HEK293 (cell line): Measurements from ENCODE around the gene SLC26A8.

Source experiments
- BCL6B ChIP-seq: fragments of 450-650 bp; formaldehyde crosslinking; IDR thresholded peaks from 2 replicates; pipeline ENCODE4 v1.5.1; 2017; ENCODE audit warnings: missing biosample characterization, missing genetic modification characterization
- SCRT2 ChIP-seq: fragments of 450-650 bp; formaldehyde crosslinking; IDR thresholded peaks from 2 replicates; pipeline ENCODE4 v1.5.1; 2016; ENCODE audit warnings: missing biosample characterization, missing genetic modification characterization
- WT1 ChIP-seq: fragments of 450-650 bp; formaldehyde crosslinking; IDR thresholded peaks from 2 replicates; pipeline ENCODE4 v1.5.1; 2016; ENCODE audit warnings: missing biosample characterization, missing genetic modification characterization
- YY2 ChIP-seq: fragments of 450-650 bp; formaldehyde crosslinking; IDR thresholded peaks from 2 replicates; pipeline ENCODE4 v1.5.1; 2016; ENCODE audit warnings: missing biosample characterization, missing genetic modification characterization
- ZBTB17 ChIP-seq: fragments of 450-650 bp; formaldehyde crosslinking; IDR thresholded peaks from 2 replicates; pipeline ENCODE4 v1.5.1; 2016; ENCODE audit warnings: missing biosample characterization, missing genetic modification characterization
- ZBTB21 ChIP-seq: fragments of 450-650 bp; formaldehyde crosslinking; IDR thresholded peaks from 2 replicates; pipeline ENCODE4 v1.5.1; 2017; ENCODE audit warnings: missing biosample characterization, missing genetic modification characterization
- ZFP69B ChIP-seq: fragments of 450-650 bp; formaldehyde crosslinking; IDR thresholded peaks from 2 replicates; pipeline ENCODE4 v1.5.1; 2016; ENCODE audit warnings: missing biosample characterization, missing genetic modification characterization
- ZIC2 ChIP-seq: fragments of 450-650 bp; formaldehyde crosslinking; IDR thresholded peaks from 2 replicates; pipeline ENCODE4 v1.5.1; 2016; ENCODE audit warnings: missing biosample characterization, missing genetic modification characterization
- ZNF112 ChIP-seq: fragments of 450-650 bp; formaldehyde crosslinking; IDR thresholded peaks from 2 replicates; pipeline ENCODE4 v1.5.0; 2017; ENCODE audit warnings: missing biosample characterization, missing genetic modification characterization
- ZNF132 ChIP-seq: fragments of 450-650 bp; formaldehyde crosslinking; IDR thresholded peaks from 2 replicates; pipeline ENCODE4 v1.5.1; 2017; ENCODE audit warnings: missing biosample characterization, missing genetic modification characterization, borderline replicate concordance
- ZNF174 ChIP-seq: fragments of 450-650 bp; formaldehyde crosslinking; IDR thresholded peaks from 2 replicates; pipeline ENCODE4 v1.5.0; 2017; ENCODE audit warnings: missing biosample characterization, mild to moderate bottlenecking, missing genetic modification characterization
- ZNF239 ChIP-seq: fragments of 450-650 bp; formaldehyde crosslinking; IDR thresholded peaks from 2 replicates; pipeline ENCODE4 v1.5.1; 2016; ENCODE audit warnings: missing biosample characterization, missing genetic modification characterization
- ZNF24 ChIP-seq: fragments of 450-650 bp; formaldehyde crosslinking; IDR thresholded peaks from 2 replicates; pipeline ENCODE4 v1.5.1; 2016; ENCODE audit warnings: missing biosample characterization, missing genetic modification characterization
- ZNF274 ChIP-seq, 2 experiments: fragments of 200-500 bp in 1 of 2; fragments of 450-650 bp in 1 of 2; sonication (Bioruptor generic) in 1 of 2; formaldehyde crosslinking in 1 of 2; IDR thresholded peaks; 2 replicates each; pipeline versions ENCODE4 v1.5.1 to v1.6.1; 2014 to 2016; ENCODE audit warnings: borderline replicate concordance in 1 of 2, inconsistent platforms in 1 of 2, low read length in 1 of 2, missing biosample characterization in 1 of 2, missing genetic modification characterization in 1 of 2
- ZNF354C ChIP-seq: fragments of 450-650 bp; formaldehyde crosslinking; IDR thresholded peaks from 2 replicates; pipeline ENCODE4 v1.5.1; 2016; ENCODE audit warnings: missing biosample characterization, missing genetic modification characterization, low read depth, borderline replicate concordance
- ZNF366 ChIP-seq: fragments of 450-650 bp; formaldehyde crosslinking; conservative IDR thresholded peaks from 2 replicates; pipeline ENCODE4 v1.5.1; 2016; ENCODE audit warnings: missing biosample characterization, missing genetic modification characterization
- ZNF449 ChIP-seq: fragments of 450-650 bp; formaldehyde crosslinking; IDR thresholded peaks from 2 replicates; pipeline ENCODE4 v1.5.1; 2017; ENCODE audit warnings: missing biosample characterization, mild to moderate bottlenecking, missing genetic modification characterization, moderate library complexity
- ZNF530 ChIP-seq: fragments of 450-650 bp; formaldehyde crosslinking; IDR thresholded peaks from 2 replicates; pipeline ENCODE4 v1.5.1; 2016; ENCODE audit warnings: low read depth, missing biosample characterization, missing genetic modification characterization
- ZNF558 ChIP-seq: fragments of 450-650 bp; formaldehyde crosslinking; IDR thresholded peaks from 2 replicates; pipeline ENCODE4 v1.5.1; 2016; ENCODE audit warnings: missing biosample characterization, missing genetic modification characterization
- ZNF560 ChIP-seq: fragments of 450-650 bp; formaldehyde crosslinking; IDR thresholded peaks from 2 replicates; pipeline ENCODE4 v1.5.1; 2017; ENCODE audit warnings: missing biosample characterization, missing genetic modification characterization, borderline replicate concordance
- ZNF777 ChIP-seq: fragments of 450-650 bp; formaldehyde crosslinking; IDR thresholded peaks from 2 replicates; pipeline ENCODE4 v1.5.1; 2017; ENCODE audit warnings: missing biosample characterization, missing genetic modification characterization, borderline replicate concordance
- ZNF785 ChIP-seq: fragments of 450-650 bp; formaldehyde crosslinking; IDR thresholded peaks from 2 replicates; pipeline ENCODE4 v1.5.1; 2016; ENCODE audit warnings: missing biosample characterization, missing genetic modification characterization
- ZXDB ChIP-seq: fragments of 450-650 bp; formaldehyde crosslinking; IDR thresholded peaks from 2 replicates; pipeline ENCODE4 v1.5.1; 2016; ENCODE audit warnings: missing biosample characterization, missing genetic modification characterization
- TF ChIP-seq, protein P1 (sequence below): fragments of 450-650 bp; formaldehyde crosslinking; IDR thresholded peaks from 2 replicates; pipeline ENCODE4 v1.5.1; 2016; ENCODE audit warnings: missing biosample characterization, missing genetic modification characterization, low read depth
- TF ChIP-seq, protein P2 (sequence below): fragments of 450-650 bp; formaldehyde crosslinking; IDR thresholded peaks from 2 replicates; pipeline ENCODE4 v1.5.1; 2016; ENCODE audit warnings: missing biosample characterization, missing genetic modification characterization
- TF ChIP-seq, protein P3 (sequence below): fragments of 450-650 bp; formaldehyde crosslinking; IDR thresholded peaks from 2 replicates; pipeline ENCODE4 v1.5.1; 2016; ENCODE audit warnings: missing biosample characterization, missing genetic modification characterization
- TF ChIP-seq, protein P4 (sequence below): fragments of 450-650 bp; IDR thresholded peaks from 2 replicates; pipeline ENCODE4 v1.5.1; 2018; ENCODE audit warnings: missing biosample characterization, mild to moderate bottlenecking, missing genetic modification characterization
- TF ChIP-seq, protein P5 (sequence below): fragments of 450-650 bp; formaldehyde crosslinking; IDR thresholded peaks from 2 replicates; pipeline ENCODE4 v1.5.1; 2016; ENCODE audit warnings: missing biosample characterization, missing genetic modification characterization

SLC26A8 gene

GRCh38 chr6:36027501-36028087 lies 3.2 kb upstream of the SLC26A8 start, which contains the start of gene MAPK14 (continued):
- TF ChIP-seq ZNF449 (tag by site-specific recombination) = no peak; the same call in 1 of the 2 replicates
- TF ChIP-seq YY2 = no peak
- TF ChIP-seq ZXDB (tag by site-specific recombination) = peak; percentile 92
- TF ChIP-seq, protein P1, sequence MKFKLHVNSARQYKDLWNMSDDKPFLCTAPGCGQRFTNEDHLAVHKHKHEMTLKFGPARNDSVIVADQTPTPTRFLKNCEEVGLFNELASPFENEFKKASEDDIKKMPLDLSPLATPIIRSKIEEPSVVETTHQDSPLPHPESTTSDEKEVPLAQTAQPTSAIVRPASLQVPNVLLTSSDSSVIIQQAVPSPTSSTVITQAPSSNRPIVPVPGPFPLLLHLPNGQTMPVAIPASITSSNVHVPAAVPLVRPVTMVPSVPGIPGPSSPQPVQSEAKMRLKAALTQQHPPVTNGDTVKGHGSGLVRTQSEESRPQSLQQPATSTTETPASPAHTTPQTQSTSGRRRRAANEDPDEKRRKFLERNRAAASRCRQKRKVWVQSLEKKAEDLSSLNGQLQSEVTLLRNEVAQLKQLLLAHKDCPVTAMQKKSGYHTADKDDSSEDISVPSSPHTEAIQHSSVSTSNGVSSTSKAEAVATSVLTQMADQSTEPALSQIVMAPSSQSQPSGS (tag by site-specific recombination) = no peak
- TF ChIP-seq ZFP69B (tag by site-specific recombination) = no peak
- TF ChIP-seq SCRT2 (tag by site-specific recombination) = no peak
- no peak for TF ChIP-seq ZNF530 (tag by site-specific recombination)
- TF ChIP-seq ZNF785 (tag by site-specific recombination) = no peak
- TF ChIP-seq ZNF239 = no peak
- TF ChIP-seq, protein P2, sequence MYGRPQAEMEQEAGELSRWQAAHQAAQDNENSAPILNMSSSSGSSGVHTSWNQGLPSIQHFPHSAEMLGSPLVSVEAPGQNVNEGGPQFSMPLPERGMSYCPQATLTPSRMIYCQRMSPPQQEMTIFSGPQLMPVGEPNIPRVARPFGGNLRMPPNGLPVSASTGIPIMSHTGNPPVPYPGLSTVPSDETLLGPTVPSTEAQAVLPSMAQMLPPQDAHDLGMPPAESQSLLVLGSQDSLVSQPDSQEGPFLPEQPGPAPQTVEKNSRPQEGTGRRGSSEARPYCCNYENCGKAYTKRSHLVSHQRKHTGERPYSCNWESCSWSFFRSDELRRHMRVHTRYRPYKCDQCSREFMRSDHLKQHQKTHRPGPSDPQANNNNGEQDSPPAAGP (tag by site-specific recombination) = peak; percentile 79; the same call in 1 of the 2 replicates
- TF ChIP-seq ZBTB21 (tag by site-specific recombination) = peak; percentile 50
- peak; percentile 87 for TF ChIP-seq ZBTB17 (tag by site-specific recombination)
- peak; percentile 64 for TF ChIP-seq ZNF24 (tag by site-specific recombination)
- TF ChIP-seq ZNF558 (tag by site-specific recombination) = no peak; the same call in 1 of the 2 replicates
- TF ChIP-seq ZNF560 (tag by site-specific recombination) = no peak
- TF ChIP-seq ZNF777 (tag by site-specific recombination) = no peak
- no peak for TF ChIP-seq ZNF354C (tag by site-specific recombination)
- TF ChIP-seq, protein P3, sequence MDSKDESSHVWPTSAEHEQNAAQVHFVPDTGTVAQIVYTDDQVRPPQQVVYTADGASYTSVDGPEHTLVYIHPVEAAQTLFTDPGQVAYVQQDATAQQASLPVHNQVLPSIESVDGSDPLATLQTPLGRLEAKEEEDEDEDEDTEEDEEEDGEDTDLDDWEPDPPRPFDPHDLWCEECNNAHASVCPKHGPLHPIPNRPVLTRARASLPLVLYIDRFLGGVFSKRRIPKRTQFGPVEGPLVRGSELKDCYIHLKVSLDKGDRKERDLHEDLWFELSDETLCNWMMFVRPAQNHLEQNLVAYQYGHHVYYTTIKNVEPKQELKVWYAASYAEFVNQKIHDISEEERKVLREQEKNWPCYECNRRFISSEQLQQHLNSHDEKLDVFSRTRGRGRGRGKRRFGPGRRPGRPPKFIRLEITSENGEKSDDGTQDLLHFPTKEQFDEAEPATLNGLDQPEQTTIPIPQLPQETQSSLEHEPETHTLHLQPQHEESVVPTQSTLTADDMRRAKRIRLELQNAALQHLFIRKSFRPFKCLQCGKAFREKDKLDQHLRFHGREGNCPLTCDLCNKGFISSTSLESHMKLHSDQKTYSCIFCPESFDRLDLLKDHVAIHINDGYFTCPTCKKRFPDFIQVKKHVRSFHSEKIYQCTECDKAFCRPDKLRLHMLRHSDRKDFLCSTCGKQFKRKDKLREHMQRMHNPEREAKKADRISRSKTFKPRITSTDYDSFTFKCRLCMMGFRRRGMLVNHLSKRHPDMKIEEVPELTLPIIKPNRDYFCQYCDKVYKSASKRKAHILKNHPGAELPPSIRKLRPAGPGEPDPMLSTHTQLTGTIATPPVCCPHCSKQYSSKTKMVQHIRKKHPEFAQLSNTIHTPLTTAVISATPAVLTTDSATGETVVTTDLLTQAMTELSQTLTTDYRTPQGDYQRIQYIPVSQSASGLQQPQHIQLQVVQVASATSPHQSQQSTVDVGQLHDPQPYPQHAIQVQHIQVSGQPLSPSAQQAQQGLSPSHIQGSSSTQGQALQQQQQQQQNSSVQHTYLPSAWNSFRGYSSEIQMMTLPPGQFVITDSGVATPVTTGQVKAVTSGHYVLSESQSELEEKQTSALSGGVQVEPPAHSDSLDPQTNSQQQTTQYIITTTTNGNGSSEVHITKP (tag by site-specific recombination) = peak; percentile 37; the same call in 1 of the 2 replicates
- TF ChIP-seq, protein P4, sequence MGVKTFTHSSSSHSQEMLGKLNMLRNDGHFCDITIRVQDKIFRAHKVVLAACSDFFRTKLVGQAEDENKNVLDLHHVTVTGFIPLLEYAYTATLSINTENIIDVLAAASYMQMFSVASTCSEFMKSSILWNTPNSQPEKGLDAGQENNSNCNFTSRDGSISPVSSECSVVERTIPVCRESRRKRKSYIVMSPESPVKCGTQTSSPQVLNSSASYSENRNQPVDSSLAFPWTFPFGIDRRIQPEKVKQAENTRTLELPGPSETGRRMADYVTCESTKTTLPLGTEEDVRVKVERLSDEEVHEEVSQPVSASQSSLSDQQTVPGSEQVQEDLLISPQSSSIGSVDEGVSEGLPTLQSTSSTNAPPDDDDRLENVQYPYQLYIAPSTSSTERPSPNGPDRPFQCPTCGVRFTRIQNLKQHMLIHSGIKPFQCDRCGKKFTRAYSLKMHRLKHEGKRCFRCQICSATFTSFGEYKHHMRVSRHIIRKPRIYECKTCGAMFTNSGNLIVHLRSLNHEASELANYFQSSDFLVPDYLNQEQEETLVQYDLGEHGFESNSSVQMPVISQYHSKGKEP = no peak; the same call in 1 of the 2 replicates
- no peak for TF ChIP-seq ZNF274 (IDR thresholded peaks at IDR 0.05; ENCODE audit: low read length)
- TF ChIP-seq ZNF274 (tag by site-specific recombination; IDR thresholded peaks at IDR 0.05; ENCODE audit: borderline replicate concordance) = no peak
- 0 out of 2 replicates have a peak, but pooled peaks have one; percentile 14 for TF ChIP-seq ZIC2 (tag by site-specific recombination)
- no peak for TF ChIP-seq ZNF174 (tag by site-specific recombination)
- no peak for TF ChIP-seq ZNF132 (tag by site-specific recombination)
- TF ChIP-seq WT1 = peak; percentile 60
- TF ChIP-seq, protein P5, sequence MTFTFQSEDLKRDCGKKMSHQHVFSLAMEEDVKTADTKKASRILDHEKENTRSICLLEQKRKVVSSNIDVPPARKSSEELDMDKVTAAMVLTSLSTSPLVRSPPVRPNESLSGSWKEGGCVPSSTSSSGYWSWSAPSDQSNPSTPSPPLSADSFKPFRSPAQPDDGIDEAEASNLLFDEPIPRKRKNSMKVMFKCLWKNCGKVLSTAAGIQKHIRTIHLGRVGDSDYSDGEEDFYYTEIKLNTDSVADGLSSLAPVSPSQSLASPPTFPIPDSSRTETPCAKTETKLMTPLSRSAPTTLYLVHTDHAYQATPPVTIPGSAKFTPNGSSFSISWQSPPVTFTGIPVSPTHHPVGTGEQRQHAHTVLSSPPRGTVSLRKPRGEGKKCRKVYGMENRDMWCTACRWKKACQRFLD (tag by site-specific recombination) = no peak
- no peak for TF ChIP-seq ZNF112 (tag by site-specific recombination)
- peak; percentile 94 for TF ChIP-seq ZNF366
- TF ChIP-seq BCL6B = no peak
